Activated naive CD8-positive, alpha-beta T cell treated with anti-CD3 and anti-CD28 coated beads for 36 hours (primary cell): ENCODE measurements around the gene GAL3ST2. TPM values are rescaled to one million over a fixed set of nuclear protein-coding genes. Genes with fewer than 3 reads are reported as not detected.
"Not testable (repeated sequence)": the region's sequence is repeated elsewhere in the genome, so short reads cannot be mapped to it uniquely, and the experiment has no call there.

Experiments
- DNase-seq: peaks from one replicate; pipeline ENCODE4 v3.0.0; 2021
- H3K27ac Mint-ChIP-seq: one replicate; pipeline ENCODE4 v1.8.0; 2022; ENCODE audit warnings: mild to moderate bottlenecking, moderate library complexity, mixed read lengths
- H3K27me3 Mint-ChIP-seq: one replicate; pipeline ENCODE4 v1.8.0; 2022; ENCODE audit warnings: mild to moderate bottlenecking, mixed read lengths
- H3K36me3 Mint-ChIP-seq: one replicate; pipeline ENCODE4 v1.8.0; 2021; ENCODE audit warnings: mild to moderate bottlenecking, mixed read lengths
- H3K4me1 Mint-ChIP-seq: one replicate; pipeline ENCODE4 v1.8.0; 2021; ENCODE audit warnings: mixed read lengths
- H3K4me3 Mint-ChIP-seq: one replicate; pipeline ENCODE4 v1.8.0; 2022; ENCODE audit warnings: mild to moderate bottlenecking, moderate library complexity, mixed read lengths
- H3K9me3 Mint-ChIP-seq: one replicate; pipeline ENCODE4 v1.8.0; 2022; ENCODE audit warnings: mixed read lengths
- total RNA-seq, 2 experiments: library from RNA; stranded (reverse); gene quantifications; one replicate each; pipeline ENCODE4 v1.2.3, GENCODE V29; 2021

Gene GAL3ST2
- total RNA-seq, 2 experiments from 2014 or later: 0.31 TPM; not detected in 1

- Mint-ChIP-seq H3K27me3 (peaks cover 7% of the 10 kb centered on the region), H3K9me3 (no peaks in the 10 kb centered on the region), H3K36me3 (no peaks in the 10 kb centered on the region), H3K27ac (no peak overlapping the region), H3K4me1 (peaks cover 8% of the 10 kb centered on the region), H3K4me3 (no peak overlapping the region)
- no peak for DNase-seq
Observed at GRCh38 chr2:241801611-241802420, 25.2 kb downstream of the GAL3ST2 start.

- H3K9me3 Mint-ChIP-seq: no peaks in the 10 kb centered on the region
- H3K27ac Mint-ChIP-seq: no peak overlapping the region
- DNase-seq: no peak
- no peak overlapping the region for H3K4me3 Mint-ChIP-seq
- no peaks in the 10 kb centered on the region for H3K36me3 Mint-ChIP-seq
- H3K4me1 Mint-ChIP-seq: peaks cover 8% of the 10 kb centered on the region
- peaks cover 7% of the 10 kb centered on the region for H3K27me3 Mint-ChIP-seq
Observed at GRCh38 chr2:241802421-241803318, 26.0 kb downstream of the GAL3ST2 start.

GRCh38 chr2:241803387-241804325 lies 27.0 kb downstream of the GAL3ST2 start:
- peak; percentile 70 for DNase-seq
- H3K4me3 Mint-ChIP-seq: peak overlapping the region; percentile 71
- no peaks in the 10 kb centered on the region for H3K9me3 Mint-ChIP-seq
- peaks cover 13% of the 10 kb centered on the region for H3K27me3 Mint-ChIP-seq
- peaks cover 8% of the 10 kb centered on the region for H3K4me1 Mint-ChIP-seq
- H3K27ac Mint-ChIP-seq: peak overlapping the region; percentile 39
- H3K36me3 Mint-ChIP-seq: no peaks in the 10 kb centered on the region

GRCh38 chr2:241804326-241805229 lies 28.0 kb downstream of the GAL3ST2 start:
- peaks cover 13% of the 10 kb centered on the region for H3K27me3 Mint-ChIP-seq
- H3K27ac Mint-ChIP-seq: no peak overlapping the region
- peak; percentile 42 for DNase-seq
- H3K36me3 Mint-ChIP-seq: no peaks in the 10 kb centered on the region
- peaks cover 8% of the 10 kb centered on the region for H3K4me1 Mint-ChIP-seq
- no peaks in the 10 kb centered on the region for H3K9me3 Mint-ChIP-seq
- peak overlapping the region; percentile 69 for H3K4me3 Mint-ChIP-seq

- H3K4me3 Mint-ChIP-seq, H3K9me3 Mint-ChIP-seq, H3K27ac Mint-ChIP-seq, DNase-seq, H3K36me3 Mint-ChIP-seq, H3K4me1 Mint-ChIP-seq: not testable (repeated sequence)
- H3K27me3 Mint-ChIP-seq: peaks cover 13% of the 10 kb centered on the region
Observed at GRCh38 chr2:241806217-241806616, 29.6 kb downstream of the GAL3ST2 start.

GRCh38 chr2:241808051-241808720 lies 31.6 kb downstream of the GAL3ST2 start:
- no peak overlapping the region for H3K27ac Mint-ChIP-seq
- no peak for DNase-seq
- no peaks in the 10 kb centered on the region for H3K9me3 Mint-ChIP-seq
- no peak overlapping the region for H3K4me3 Mint-ChIP-seq
- H3K4me1 Mint-ChIP-seq: peaks cover 8% of the 10 kb centered on the region
- peaks cover 12% of the 10 kb centered on the region for H3K27me3 Mint-ChIP-seq
- H3K36me3 Mint-ChIP-seq: no peaks in the 10 kb centered on the region

GRCh38 chr2:241808721-241809382 lies 32.2 kb downstream of the GAL3ST2 start, which contains the start of gene NEU4:
Gene NEU4 (plus strand): TSS chr2:241809193. CDS start chr2:241814485, 5,292 bp downstream.
- Mint-ChIP-seq H3K27me3 (peaks cover 9% of the 10 kb centered on the region), H3K27ac (no peak within 1 kb of the TSS), H3K4me1 (peaks cover 7% of the 10 kb centered on the region), H3K4me3 (no peak within 1 kb of the TSS), H3K36me3 (no peaks in the 10 kb centered on the region), H3K9me3 (no peaks in the 10 kb centered on the region)
- DNase-seq: no peak

- no peak overlapping the region for H3K27ac Mint-ChIP-seq
- DNase-seq: no peak
- no peaks in the 10 kb centered on the region for H3K36me3 Mint-ChIP-seq
- no peaks in the 10 kb centered on the region for H3K9me3 Mint-ChIP-seq
- no peak overlapping the region for H3K4me3 Mint-ChIP-seq
- H3K27me3 Mint-ChIP-seq: peaks cover 7% of the 10 kb centered on the region
- peaks cover 7% of the 10 kb centered on the region for H3K4me1 Mint-ChIP-seq
Observed at GRCh38 chr2:241809383-241810306, 33.0 kb downstream of the GAL3ST2 start.

GRCh38 chr2:241810307-241811200 lies 33.9 kb downstream of the GAL3ST2 start:
- Mint-ChIP-seq H3K36me3 (no peaks in the 10 kb centered on the region), H3K9me3 (no peaks in the 10 kb centered on the region), H3K27ac (no peak overlapping the region), H3K27me3 (peaks cover 11% of the 10 kb centered on the region), H3K4me3 (no peak overlapping the region), H3K4me1 (peaks cover 3% of the 10 kb centered on the region)
- DNase-seq: no peak

- H3K9me3 Mint-ChIP-seq: no peaks in the 10 kb centered on the region
- no peaks in the 10 kb centered on the region for H3K36me3 Mint-ChIP-seq
- peaks cover 3% of the 10 kb centered on the region for H3K4me1 Mint-ChIP-seq
- H3K27me3 Mint-ChIP-seq: peaks cover 11% of the 10 kb centered on the region
- no peak overlapping the region for H3K27ac Mint-ChIP-seq
- no peak overlapping the region for H3K4me3 Mint-ChIP-seq
- DNase-seq: no peak
Observed at GRCh38 chr2:241811201-241811951, 34.8 kb downstream of the GAL3ST2 start.
